GM18508 (cell line): ENCODE results near the gene ZFAND3.
"Not testable (repeated sequence)": the region's sequence is repeated elsewhere in the genome, so short reads cannot be mapped to it uniquely, and the experiment has no call there.

ENCODE experiments used
- ATAC-seq: cut with Tn5 transposase; IDR thresholded peaks from one replicate; pipeline ENCODE4 v1.9.1; 2021; ENCODE audit warnings: moderate number of reproducible peaks; ENCODE audit not compliant: insufficient read depth, unreplicated experiment

Gene ZFAND3

GRCh38 chr6:37862430-37862829 lies 42.9 kb downstream of the ZFAND3 start:
- no peak for ATAC-seq

- ATAC-seq = no peak
These were observed 43.5 kb downstream of the ZFAND3 start for GRCh38 chr6:37862992-37863391.

DNA sequence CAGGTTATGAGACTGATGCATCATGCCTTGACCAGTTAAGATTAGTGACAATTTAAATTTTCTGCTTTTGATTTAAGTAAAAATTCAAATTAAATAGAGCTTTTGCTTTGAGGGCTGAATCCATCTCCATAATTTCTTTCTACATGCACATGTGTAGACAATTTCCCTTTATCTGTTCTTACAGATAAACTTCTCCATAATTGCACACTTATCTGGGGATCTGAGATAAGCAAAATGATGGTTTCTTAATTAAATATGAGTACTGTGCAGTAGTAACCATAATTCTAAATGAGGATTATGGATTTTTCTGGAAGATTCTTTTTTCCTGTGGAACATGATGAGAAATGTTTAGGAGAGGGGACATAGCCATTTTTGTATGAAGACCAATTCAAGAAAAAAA lies 44.7 kb downstream of the ZFAND3 start:
- no peak for ATAC-seq

DNA sequence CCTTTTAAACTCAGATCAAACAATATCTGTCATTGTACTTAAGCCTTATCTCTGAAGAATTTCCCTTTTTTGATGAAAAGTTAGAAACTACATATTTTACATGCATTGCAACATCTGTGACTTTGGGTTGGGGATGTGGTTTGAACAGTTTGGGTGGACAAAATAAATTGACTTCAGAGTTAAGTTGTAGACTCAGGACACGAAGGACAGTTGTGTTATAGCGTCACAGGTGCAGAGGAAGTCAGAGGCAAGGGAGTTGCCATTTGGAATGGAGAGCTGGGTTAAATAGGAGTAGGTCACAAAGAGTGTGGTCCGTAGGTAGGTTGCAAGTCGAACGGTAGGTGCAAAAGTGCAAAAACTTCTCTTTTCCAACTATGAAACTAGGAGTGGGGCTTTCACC lies 46.0 kb downstream of the ZFAND3 start:
- no peak for ATAC-seq

- ATAC-seq = no peak
These were observed 47.3 kb downstream of the ZFAND3 start for GRCh38 chr6:37866590-37867507.

DNA sequence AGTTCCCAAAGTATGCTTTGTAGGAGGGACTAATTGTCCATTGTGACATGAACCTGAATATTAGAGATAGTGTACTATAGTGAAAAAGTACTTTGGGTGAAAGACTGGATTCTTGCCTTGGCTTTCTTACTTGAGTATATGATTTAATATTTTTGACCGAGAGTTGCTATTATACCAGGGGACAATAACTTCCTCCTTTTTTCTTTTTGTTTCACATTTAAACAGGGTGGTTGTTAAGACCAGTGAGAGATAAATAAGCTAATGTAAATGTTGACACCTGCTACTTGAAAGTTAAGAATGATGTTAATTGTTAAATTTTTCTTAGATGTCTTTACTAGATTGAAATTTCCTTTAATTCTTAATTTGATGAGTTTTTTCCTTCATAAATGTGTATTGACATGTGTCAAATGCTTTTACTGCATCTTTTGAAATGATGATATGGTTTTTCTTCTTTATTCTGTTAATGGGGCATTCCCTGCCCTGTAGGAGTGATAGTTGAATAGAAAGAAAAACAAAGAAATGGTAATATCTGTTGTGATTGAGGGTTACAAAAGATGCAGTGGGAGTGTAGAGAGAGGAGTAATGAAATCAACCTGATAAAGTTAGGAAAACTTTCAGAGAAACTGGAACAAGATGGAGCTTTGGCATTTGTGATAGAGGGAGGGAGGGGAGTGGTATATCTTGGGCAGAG lies 48.4 kb downstream of the ZFAND3 start:
- ATAC-seq = no peak

GRCh38 chr6:37868447-37868825 lies 48.9 kb downstream of the ZFAND3 start:
- no peak for ATAC-seq

DNA sequence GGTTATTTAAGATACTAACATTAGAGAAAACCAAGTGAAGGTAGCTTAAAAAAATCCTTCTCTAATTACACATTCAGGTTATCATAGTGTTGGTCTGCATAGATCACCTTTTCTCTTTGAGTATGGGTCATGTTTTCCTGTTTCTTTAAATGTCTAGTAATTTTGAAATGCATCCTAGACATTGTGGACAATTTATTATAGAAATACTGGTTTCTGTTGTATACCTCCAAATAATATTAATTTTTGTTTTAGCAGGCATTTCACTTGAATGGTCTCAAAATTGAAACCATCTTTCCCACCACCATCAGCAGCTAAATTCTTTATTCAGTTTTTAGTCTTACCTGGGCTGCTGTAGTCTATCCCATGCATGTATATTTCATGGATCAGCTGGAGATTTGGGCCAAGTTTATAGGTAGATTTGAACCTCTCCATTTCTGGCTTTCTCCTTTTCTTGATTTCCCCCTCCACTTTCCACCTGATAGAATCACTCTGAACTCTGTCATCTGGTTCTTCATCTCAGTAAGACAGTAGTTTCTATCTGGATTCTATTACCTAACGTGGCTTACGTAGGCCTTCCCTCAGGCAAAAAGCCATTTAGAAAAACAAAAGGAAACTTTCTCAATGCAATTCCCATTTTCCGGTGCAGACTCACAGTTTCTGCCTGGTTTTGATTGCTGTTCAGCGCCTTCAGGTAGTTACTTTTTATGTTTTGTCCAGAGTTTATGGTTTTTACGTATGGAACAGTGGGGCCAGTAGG lies 52.3 kb downstream of the ZFAND3 start:
- no peak for ATAC-seq

GRCh38 chr6:37872373-37872745 lies 52.8 kb downstream of the ZFAND3 start:
- no peak for ATAC-seq

- no peak for ATAC-seq
These were observed 55.2 kb downstream of the ZFAND3 start for GRCh38 chr6:37874726-37875125.

- no peak for ATAC-seq
These were observed 56.2 kb downstream of the ZFAND3 start for GRCh38 chr6:37875561-37876309.

GRCh38 chr6:37876843-37877242 lies 57.3 kb downstream of the ZFAND3 start:
- no peak for ATAC-seq

- no peak for ATAC-seq
These were observed 58.0 kb downstream of the ZFAND3 start for GRCh38 chr6:37877373-37878149.

DNA sequence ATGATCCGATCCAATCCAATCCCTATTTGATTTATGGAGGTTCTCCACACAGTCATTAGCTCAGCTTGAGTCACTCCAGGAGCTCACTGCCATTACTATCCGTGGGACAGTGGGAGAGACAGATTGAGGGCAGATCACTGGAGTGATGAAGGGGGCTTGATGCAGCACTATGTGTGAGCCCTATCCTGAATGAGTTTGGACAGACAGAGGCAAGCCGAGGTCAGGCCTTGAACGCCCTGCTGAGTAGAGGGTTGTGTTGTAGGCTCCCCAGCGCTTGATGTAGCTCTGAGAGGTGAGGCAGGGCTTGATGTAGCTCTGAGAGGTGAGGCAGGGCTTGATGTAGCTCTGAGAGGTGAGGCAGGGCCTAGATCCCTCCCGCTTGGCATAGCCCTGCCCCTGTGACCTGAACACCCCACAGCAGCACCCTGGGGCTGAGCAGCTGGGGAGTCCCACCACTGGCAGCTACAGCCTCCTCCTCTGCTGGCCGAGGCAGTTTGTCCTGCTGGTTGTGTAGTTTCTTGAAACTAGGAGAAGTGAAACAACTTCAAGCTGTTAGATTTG lies 58.7 kb downstream of the ZFAND3 start:
- no peak for ATAC-seq

- not testable (repeated sequence) for ATAC-seq
These were observed 61.1 kb downstream of the ZFAND3 start for GRCh38 chr6:37880602-37881001.

DNA sequence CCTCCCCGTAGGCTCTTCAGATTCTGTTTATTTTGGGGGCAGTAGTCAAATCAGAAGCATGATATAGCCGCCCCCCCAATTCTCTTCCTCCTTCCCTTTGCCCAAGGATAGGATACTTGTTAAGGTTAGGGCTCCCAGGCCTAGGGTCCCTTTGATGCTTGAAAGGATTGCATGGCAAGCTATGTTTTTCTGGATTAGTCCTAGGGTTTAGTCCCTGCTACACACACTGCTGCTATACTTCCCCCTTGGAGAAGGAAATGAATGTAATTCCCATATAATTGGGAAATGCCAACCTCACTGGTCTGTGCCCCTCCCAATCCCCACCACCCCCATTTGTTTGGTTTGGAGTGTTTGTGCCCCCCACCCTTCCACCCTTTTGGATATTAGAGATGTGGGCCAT lies 62.8 kb downstream of the ZFAND3 start:
- ATAC-seq = no peak

DNA sequence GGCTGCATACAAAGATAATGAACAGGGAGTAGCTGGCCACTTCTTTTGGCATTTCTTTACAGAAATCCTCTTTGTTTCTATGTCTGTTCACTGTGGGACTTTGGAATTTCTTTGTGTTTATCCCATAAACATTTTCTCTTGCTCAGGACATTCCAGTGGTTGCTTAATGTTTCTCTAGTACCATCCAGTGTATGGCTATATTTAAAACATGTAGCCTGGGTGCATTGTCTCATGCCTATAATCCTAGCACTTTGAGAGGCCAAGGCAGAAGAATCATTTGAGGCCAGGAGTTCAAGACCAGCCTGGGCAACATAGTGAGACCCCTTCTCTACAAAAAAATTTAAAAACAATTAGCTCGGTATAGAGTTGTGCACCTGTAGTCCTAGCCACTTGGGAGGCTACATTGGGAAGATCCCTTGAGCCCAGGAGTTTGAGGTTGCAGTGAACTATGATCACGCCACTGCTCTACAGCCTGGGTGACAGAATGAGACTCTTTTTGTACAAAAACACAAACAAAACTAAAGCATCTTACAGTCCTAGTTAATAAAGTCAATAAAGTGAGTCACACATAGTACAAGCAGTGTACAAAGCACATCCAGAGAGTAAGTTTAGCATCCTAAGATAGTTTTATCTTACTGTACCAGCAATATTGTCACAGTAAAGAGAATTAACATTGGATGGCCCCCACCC lies 63.3 kb downstream of the ZFAND3 start:
- no peak for ATAC-seq

DNA sequence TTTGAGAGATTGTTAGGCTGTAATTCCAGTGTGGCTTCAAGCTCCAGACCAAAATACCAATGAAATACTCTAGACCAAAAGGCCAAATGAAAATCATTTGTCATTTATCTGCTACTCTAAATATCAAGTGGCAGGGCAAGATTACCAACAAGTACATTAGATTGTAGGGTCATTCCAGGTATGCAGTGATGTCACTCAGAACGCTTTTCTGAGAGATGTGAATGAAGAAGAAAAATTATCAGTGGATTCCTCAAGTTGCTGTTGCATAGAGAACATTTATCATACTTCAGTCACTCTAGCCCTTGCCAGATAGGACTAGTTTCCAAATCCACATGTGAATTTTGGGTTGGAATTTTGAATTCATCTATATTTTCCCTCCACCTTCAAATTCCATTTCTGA lies 65.0 kb downstream of the ZFAND3 start:
- ATAC-seq = no peak

- ATAC-seq = no peak
These were observed 69.5 kb downstream of the ZFAND3 start for GRCh38 chr6:37889051-37889450.
